Measurements from ENCODE around the gene PCDHGB5. TPM values are rescaled to one million over a fixed set of nuclear protein-coding genes. Genes with fewer than 3 reads are reported as not detected.
A peak's percentile ranks its signal among the peaks of the same experiment; 100 is the strongest.
"Not testable (repeated sequence)": the region's sequence is repeated elsewhere in the genome, so short reads cannot be mapped to it uniquely, and the experiment has no call there.

The PCDHGB5 gene
- total RNA-seq, 6 donors from 2014 or later: 6.2 to 11.8 (median 8.3) TPM

GRCh38 chr5:141382469-141383294 lies 15.1 kb upstream of the PCDHGB5 start, which contains the start of gene PCDHGA7:
PCDHGA7 (plus strand) TSS chr5:141382742; CDS start chr5:141382900, 158 bp downstream.
- no peak for TF ChIP-seq POLR2A (IDR thresholded peaks at IDR 0.05)
- no peak for TF ChIP-seq CTCF (IDR thresholded peaks at IDR 0.05)
- no peak for TF ChIP-seq EP300 (IDR thresholded peaks at IDR 0.05)
- TF ChIP-seq POLR2AphosphoS5 (IDR thresholded peaks at IDR 0.05): no peak
- no peak for DNase-seq
- peak in 1 of 2 donors; percentile 34 for ATAC-seq (ENCODE audit: low FRiP score in 2 of 2)
- H3K4me3 ChIP-seq: peak within 1 kb of the TSS in 3 of 4 donors; percentile 9 to 34 (median 29)
- H3K4me1 ChIP-seq: no peaks in the 10 kb centered on the region
- peaks cover 40 to 74% (median 60%) of the 10 kb centered on the region in 4 donors for H3K9me3 ChIP-seq
- H3K27me3 ChIP-seq: no peaks in the 10 kb centered on the region
- H3K36me3 ChIP-seq: no peaks in the 10 kb centered on the region
- WGBS, 2 donors: 10 to 30% methylated on average over 14 to 37 of the region's 37 CpGs
- H3K27ac ChIP-seq: no peak within 1 kb of the TSS

GRCh38 chr5:141383345-141383744 lies 14.4 kb upstream of the PCDHGB5 start:
- Histone ChIP-seq H3K27ac (no peak overlapping the region), H3K4me1 (no peaks in the 10 kb centered on the region), H3K4me3 (no peak overlapping the region), H3K36me3 (no peaks in the 10 kb centered on the region), H3K9me3 (peaks cover 35 to 71% (median 57%) of the 10 kb centered on the region in 4 donors), H3K27me3 (no peaks in the 10 kb centered on the region)
- no peak for TF ChIP-seq POLR2AphosphoS5 (IDR thresholded peaks at IDR 0.05)
- no peak for TF ChIP-seq POLR2A (IDR thresholded peaks at IDR 0.05)
- TF ChIP-seq EP300 (IDR thresholded peaks at IDR 0.05): no peak
- no peak for TF ChIP-seq CTCF (IDR thresholded peaks at IDR 0.05)
- no peak for DNase-seq
- ATAC-seq (ENCODE audit: low FRiP score in 2 of 2): no peak
- WGBS, 2 donors: 34 to 35% methylated on average over 18 to 21 of the region's 21 CpGs

GRCh38 chr5:141384471-141385267 lies 13.1 kb upstream of the PCDHGB5 start:
- no peak overlapping the region for H3K4me3 ChIP-seq
- WGBS, 2 donors: 25 to 56% methylated on average over 9 to 36 of the region's 43 CpGs
- ATAC-seq (ENCODE audit: low FRiP score in 2 of 2) (no peak), DNase-seq (no peak)
- TF ChIP-seq POLR2AphosphoS5 (IDR thresholded peaks at IDR 0.05) (no peak), EP300 (IDR thresholded peaks at IDR 0.05) (no peak), CTCF (IDR thresholded peaks at IDR 0.05) (no peak), POLR2A (IDR thresholded peaks at IDR 0.05) (no peak)
- no peak overlapping the region for H3K27ac ChIP-seq
- no peaks in the 10 kb centered on the region for H3K4me1 ChIP-seq
- H3K9me3 ChIP-seq: peaks cover 44 to 82% (median 67%) of the 10 kb centered on the region in 4 donors
- no peaks in the 10 kb centered on the region for H3K36me3 ChIP-seq
- no peaks in the 10 kb centered on the region for H3K27me3 ChIP-seq

GRCh38 chr5:141387557-141388311 lies 10.0 kb upstream of the PCDHGB5 start, which contains the start of gene PCDHGB4:
PCDHGB4 (plus strand) TSS chr5:141387698; CDS start chr5:141387885, 187 bp downstream.
- not testable (repeated sequence) for H3K4me1 ChIP-seq, H3K27ac ChIP-seq, DNase-seq, H3K27me3 ChIP-seq, H3K36me3 ChIP-seq
- WGBS, 2 donors: 13 to 19% methylated on average over 16 to 24 of the region's 40 CpGs
- peaks cover 41 to 89% (median 78%) of the 10 kb centered on the region in 4 donors for H3K9me3 ChIP-seq
- peak within 1 kb of the TSS in 1 of 4 donors; percentile 25 for H3K4me3 ChIP-seq
- peak in 5 of 6 experiments; percentile 12 to 28 (median 13) for TF ChIP-seq CTCF (IDR thresholded peaks at IDR 0.05)
- ATAC-seq (ENCODE audit: low FRiP score in 2 of 2): peak; percentile 56 to 79

Measured in upper lobe of left lung (tissue), 6 donors.